KMS-11 (cell line): ENCODE data around the gene SLC12A9.

ENCODE experiments used
- H2AFZ ChIP-seq: fragments of 200-600 bp; sonication (generic); 2 replicates; pipeline ENCODE4 v1.6.1; 2016; ENCODE audit warnings: antibody characterized with exemption, mixed run types, low read depth
- H3K27ac ChIP-seq: fragments of 200-600 bp; sonication (generic); 2 replicates; pipeline ENCODE4 v1.6.1; 2016; ENCODE audit warnings: mild to moderate bottlenecking, mixed run types
- H3K27me3 ChIP-seq: fragments of 200-600 bp; sonication (generic); 2 replicates; pipeline ENCODE4 v1.6.1; 2017; ENCODE audit warnings: mild to moderate bottlenecking, low read depth, mixed run types, moderate library complexity; ENCODE audit not compliant: insufficient read depth
- H3K36me3 ChIP-seq: fragments of 200-600 bp; sonication (generic); 2 replicates; pipeline ENCODE4 v1.6.1; 2017; ENCODE audit warnings: mild to moderate bottlenecking, mixed run types; ENCODE audit not compliant: insufficient read depth
- H3K4me1 ChIP-seq: fragments of 200-600 bp; sonication (generic); 2 replicates; pipeline ENCODE4 v1.6.1; 2016; ENCODE audit warnings: mild to moderate bottlenecking, low read depth, mixed run types; ENCODE audit not compliant: poor library complexity, severe bottlenecking
- H3K4me2 ChIP-seq: fragments of 200-600 bp; sonication (generic); 2 replicates; pipeline ENCODE4 v1.7.0; 2016; ENCODE audit warnings: mild to moderate bottlenecking, mixed run types
- H3K4me3 ChIP-seq: fragments of 200-600 bp; sonication (generic); IDR thresholded peaks from 2 replicates; pipeline ENCODE4 v1.6.1; 2017; ENCODE audit warnings: low read depth, low read length, mixed read lengths; ENCODE audit not compliant: insufficient read depth
- H3K79me2 ChIP-seq: fragments of 200-600 bp; sonication (generic); 2 replicates; pipeline ENCODE4 v1.6.1; 2016; ENCODE audit warnings: low read depth, mixed run types; ENCODE audit not compliant: insufficient read depth
- H3K9ac ChIP-seq: fragments of 200-600 bp; sonication (generic); 2 replicates; pipeline ENCODE4 v1.6.1; 2016; ENCODE audit warnings: mild to moderate bottlenecking, mixed run types
- H4K20me1 ChIP-seq: fragments of 200-600 bp; sonication (generic); 2 replicates; pipeline ENCODE4 v1.6.1; 2016; ENCODE audit warnings: mild to moderate bottlenecking, mixed run types; ENCODE audit not compliant: insufficient read depth
- TF ChIP-seq, protein P1 (sequence below): fragments of 200-600 bp; sonication (generic); conservative IDR thresholded peaks from 2 replicates; pipeline ENCODE4 v1.6.1; 2017; ENCODE audit warnings: low read depth, mild to moderate bottlenecking, antibody characterized with exemption, low read length, moderate library complexity, mixed read lengths

SLC12A9 gene

DNA sequence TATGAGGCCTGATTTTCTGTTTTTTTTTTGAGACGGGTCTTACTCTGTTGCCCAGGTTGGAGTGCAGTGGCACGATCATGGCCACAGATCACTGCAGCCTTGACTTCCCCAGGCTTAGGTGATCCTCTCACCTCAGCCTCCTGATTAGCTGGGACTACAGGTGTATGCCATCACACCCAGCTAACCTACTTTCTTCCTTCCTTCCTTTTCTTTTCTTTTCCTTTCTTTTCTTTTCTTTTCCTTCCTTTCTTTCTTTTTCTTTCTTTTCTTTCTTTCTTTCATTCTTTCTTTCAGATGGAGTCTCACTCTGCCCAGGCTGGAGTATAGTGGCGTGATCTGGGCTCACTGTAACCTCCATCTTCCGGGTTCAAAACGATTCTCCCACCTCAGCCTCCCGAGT, 26.2 kb downstream of the SLC12A9 start:
- H3K79me2 ChIP-seq: peaks cover 63% of the 10 kb centered on the region
- H3K4me3 ChIP-seq: no peak overlapping the region
- H3K27ac ChIP-seq: no peak overlapping the region
- peaks cover 21% of the 10 kb centered on the region for H3K4me1 ChIP-seq
- no peaks in the 10 kb centered on the region for H3K27me3 ChIP-seq
- no peak overlapping the region for H3K9ac ChIP-seq
- no peak overlapping the region for H2AFZ ChIP-seq
- no peak overlapping the region for H3K4me2 ChIP-seq
- TF ChIP-seq, protein P1, sequence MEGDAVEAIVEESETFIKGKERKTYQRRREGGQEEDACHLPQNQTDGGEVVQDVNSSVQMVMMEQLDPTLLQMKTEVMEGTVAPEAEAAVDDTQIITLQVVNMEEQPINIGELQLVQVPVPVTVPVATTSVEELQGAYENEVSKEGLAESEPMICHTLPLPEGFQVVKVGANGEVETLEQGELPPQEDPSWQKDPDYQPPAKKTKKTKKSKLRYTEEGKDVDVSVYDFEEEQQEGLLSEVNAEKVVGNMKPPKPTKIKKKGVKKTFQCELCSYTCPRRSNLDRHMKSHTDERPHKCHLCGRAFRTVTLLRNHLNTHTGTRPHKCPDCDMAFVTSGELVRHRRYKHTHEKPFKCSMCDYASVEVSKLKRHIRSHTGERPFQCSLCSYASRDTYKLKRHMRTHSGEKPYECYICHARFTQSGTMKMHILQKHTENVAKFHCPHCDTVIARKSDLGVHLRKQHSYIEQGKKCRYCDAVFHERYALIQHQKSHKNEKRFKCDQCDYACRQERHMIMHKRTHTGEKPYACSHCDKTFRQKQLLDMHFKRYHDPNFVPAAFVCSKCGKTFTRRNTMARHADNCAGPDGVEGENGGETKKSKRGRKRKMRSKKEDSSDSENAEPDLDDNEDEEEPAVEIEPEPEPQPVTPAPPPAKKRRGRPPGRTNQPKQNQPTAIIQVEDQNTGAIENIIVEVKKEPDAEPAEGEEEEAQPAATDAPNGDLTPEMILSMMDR: no peak
- H3K36me3 ChIP-seq: no peaks in the 10 kb centered on the region; the same call in 1 of the 2 replicates
- H4K20me1 ChIP-seq: no peaks in the 10 kb centered on the region; the same call in 1 of the 2 replicates

DNA sequence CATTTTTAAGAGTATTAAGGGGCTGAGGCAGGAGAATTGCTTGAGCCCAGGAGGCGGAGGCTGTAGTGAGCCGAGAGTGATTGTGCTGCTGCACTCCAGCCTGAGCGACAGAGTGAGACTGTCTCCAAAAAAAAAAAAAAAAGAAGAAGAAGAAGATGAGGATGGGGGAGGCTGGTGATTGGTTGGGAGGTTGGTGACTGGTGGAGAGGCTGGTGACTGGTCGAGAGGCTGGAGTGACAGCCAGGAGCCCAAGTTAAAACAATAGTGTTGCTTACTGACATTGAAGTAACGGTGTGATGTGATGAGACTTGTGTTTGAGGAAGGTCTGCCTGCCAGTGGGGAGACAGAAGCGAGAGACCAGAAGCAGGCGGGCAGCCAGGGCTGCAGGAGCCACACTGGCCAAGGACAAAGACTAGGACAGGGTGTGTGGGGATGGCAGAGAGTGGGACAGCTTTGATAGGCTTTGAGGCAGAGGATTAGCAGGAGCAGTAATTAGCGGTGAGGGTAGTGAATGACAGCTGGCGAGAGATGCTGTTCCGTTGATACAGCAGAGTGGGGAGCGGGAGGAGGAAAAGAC, 27.3 kb downstream of the SLC12A9 start:
- Histone ChIP-seq H3K4me2 (no peak overlapping the region), H2AFZ (no peak overlapping the region), H3K4me3 (no peak overlapping the region), H3K9ac (no peak overlapping the region), H3K27me3 (no peaks in the 10 kb centered on the region), H3K27ac (no peak overlapping the region), H4K20me1 (no peaks in the 10 kb centered on the region; the same call in 1 of the 2 replicates), H3K79me2 (peaks cover 63% of the 10 kb centered on the region), H3K4me1 (peaks cover 21% of the 10 kb centered on the region), H3K36me3 (no peaks in the 10 kb centered on the region; the same call in 1 of the 2 replicates)
- TF ChIP-seq, protein P1: no peak

DNA sequence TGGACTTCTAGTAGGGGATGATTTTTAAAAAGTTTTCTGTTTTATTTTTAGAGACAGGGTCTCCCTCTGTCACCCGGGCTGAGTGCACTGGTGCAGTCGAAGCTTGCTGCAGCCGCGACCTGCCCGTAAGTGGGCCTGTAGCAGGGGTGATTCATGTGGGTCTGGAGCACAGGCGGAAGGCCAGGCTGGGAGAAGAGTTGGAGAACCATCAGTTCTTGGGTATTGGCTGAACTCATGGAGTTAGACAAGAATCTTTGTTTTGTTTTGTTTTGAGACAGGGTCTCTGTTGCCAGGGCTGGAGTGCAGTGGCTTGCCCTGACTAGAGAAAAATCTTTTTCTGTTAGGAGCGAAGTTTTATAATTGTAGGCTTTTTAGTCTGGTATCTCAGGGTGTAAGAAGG, 28.1 kb downstream of the SLC12A9 start:
- H3K4me3 ChIP-seq: no peak overlapping the region
- no peak overlapping the region for H3K4me2 ChIP-seq
- peaks cover 57% of the 10 kb centered on the region for H3K79me2 ChIP-seq
- no peaks in the 10 kb centered on the region; the same call in 1 of the 2 replicates for H4K20me1 ChIP-seq
- peaks cover 21% of the 10 kb centered on the region for H3K4me1 ChIP-seq
- no peak overlapping the region for H2AFZ ChIP-seq
- H3K36me3 ChIP-seq: peaks cover 7% of the 10 kb centered on the region; the same call in 1 of the 2 replicates
- no peak overlapping the region for H3K27ac ChIP-seq
- TF ChIP-seq, protein P1: no peak
- no peaks in the 10 kb centered on the region for H3K27me3 ChIP-seq
- no peak overlapping the region for H3K9ac ChIP-seq

DNA sequence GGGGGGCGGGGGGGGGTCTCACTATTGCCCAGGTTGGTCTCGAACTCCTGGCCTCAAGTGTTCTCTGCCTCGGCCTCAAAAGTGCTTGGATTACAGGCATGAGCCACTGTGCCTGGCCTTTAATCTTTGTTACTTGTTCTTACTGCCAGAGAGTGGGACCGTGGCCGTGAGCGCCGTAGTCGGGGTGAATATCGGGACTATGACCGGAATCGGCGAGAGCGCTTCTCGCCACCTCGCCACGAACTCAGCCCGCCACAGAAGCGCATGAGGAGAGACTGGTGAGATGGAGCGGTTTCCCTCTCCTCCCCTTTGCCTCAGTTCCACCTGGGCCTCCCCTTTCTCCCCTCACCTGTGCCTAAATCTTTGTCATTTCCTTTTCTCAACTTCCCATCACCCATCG, 28.6 kb downstream of the SLC12A9 start:
- Histone ChIP-seq H2AFZ (no peak overlapping the region), H3K36me3 (peaks cover 11% of the 10 kb centered on the region; the same call in 1 of the 2 replicates), H3K4me3 (no peak overlapping the region), H3K27ac (no peak overlapping the region), H4K20me1 (no peaks in the 10 kb centered on the region; the same call in 1 of the 2 replicates), H3K79me2 (peaks cover 52% of the 10 kb centered on the region), H3K4me2 (no peak overlapping the region), H3K4me1 (peaks cover 17% of the 10 kb centered on the region), H3K27me3 (no peaks in the 10 kb centered on the region), H3K9ac (no peak overlapping the region)
- TF ChIP-seq, protein P1: no peak
